WTC11 (cell line): ENCODE results near the gene ADSL. TPM values are rescaled to one million over a fixed set of nuclear protein-coding genes. Genes with fewer than 3 reads are reported as not detected.

ENCODE experiments used
- ATAC-seq: fragments of 200-7000 bp; cut with Tn5 transposase; 2 replicates; pipeline ENCODE4 v1.10.0; 2021; ENCODE audit warnings: mild to moderate bottlenecking, moderate library complexity
- CTCF ChIA-PET: fragments of 300-600 bp; sonication (Branson Sonifier 250); formaldehyde crosslinking; loops from one replicate; lab custom pipeline; 2021; ENCODE audit warnings: antibody characterized with exemption; lab: Charles Lee
- POLR2A ChIA-PET: fragments of 350-600 bp; sonication (Branson Sonifier 250); formaldehyde crosslinking; loops from one replicate; lab custom pipeline; 2021; ENCODE audit warnings: antibody characterized with exemption; lab: Charles Lee
- DNase-seq: peaks from one replicate; pipeline ENCODE4 v3.0.0; 2021; ENCODE audit warnings: low spot score
- H3K27ac Mint-ChIP-seq: 2 replicates; pipeline ENCODE4 v1.8.0; 2021; ENCODE audit warnings: mixed read lengths
- H3K27me3 Mint-ChIP-seq: 2 replicates; pipeline ENCODE4 v1.8.0; 2021; ENCODE audit warnings: low read depth, mild to moderate bottlenecking, moderate library complexity, mixed read lengths
- H3K36me3 Mint-ChIP-seq: 2 replicates; pipeline ENCODE4 v1.8.0; 2021; ENCODE audit warnings: mixed read lengths
- H3K4me1 Mint-ChIP-seq: 2 replicates; pipeline ENCODE4 v1.8.0; 2022; ENCODE audit warnings: mixed read lengths
- H3K4me3 Mint-ChIP-seq: 2 replicates; pipeline ENCODE4 v1.8.0; 2021; ENCODE audit warnings: mild to moderate bottlenecking, moderate library complexity, mixed read lengths
- H3K9me3 Mint-ChIP-seq: 2 replicates; pipeline ENCODE4 v1.8.0; 2021; ENCODE audit warnings: mixed read lengths
- FOXK1 ChIP-seq: sonication (generic); formaldehyde crosslinking; IDR thresholded peaks from 2 replicates; pipeline ENCODE4 v1.8.0; 2022; ENCODE audit warnings: mild to moderate bottlenecking, moderate library complexity, missing genetic modification reagents
- HMGA2 ChIP-seq: fragments of 250-450 bp; sonication (Bioruptor Pico); IDR thresholded peaks from 2 replicates; pipeline ENCODE4 v1.4.0; 2021; ENCODE audit warnings: mild to moderate bottlenecking, moderate library complexity
- IRF2 ChIP-seq: sonication (generic); formaldehyde crosslinking; IDR thresholded peaks from 2 replicates; pipeline ENCODE4 v1.8.0; 2022; ENCODE audit warnings: low read depth, missing genetic modification reagents, borderline replicate concordance
- KAT7 ChIP-seq: sonication (generic); formaldehyde crosslinking; IDR thresholded peaks from 2 replicates; pipeline ENCODE4 v1.8.1; 2023; ENCODE audit warnings: missing genetic modification reagents, mild to moderate bottlenecking, borderline replicate concordance
- MXD4 ChIP-seq: fragments of 250-450 bp; sonication (Bioruptor Pico); IDR thresholded peaks from 2 replicates; pipeline ENCODE4 v1.8.0; 2021; ENCODE audit warnings: mild to moderate bottlenecking, moderate library complexity, borderline replicate concordance
- NFATC4 ChIP-seq: fragments of 250-450 bp; sonication (Bioruptor Pico); IDR thresholded peaks from 2 replicates; pipeline ENCODE4 v1.9.0; 2021; ENCODE audit warnings: mild to moderate bottlenecking
- RELA ChIP-seq: sonication (generic); formaldehyde crosslinking; IDR thresholded peaks from 2 replicates; pipeline ENCODE4 v1.8.1; 2022; ENCODE audit warnings: missing genetic modification reagents, mild to moderate bottlenecking, borderline replicate concordance
- ZNF121 ChIP-seq: sonication (generic); formaldehyde crosslinking; IDR thresholded peaks from 2 replicates; pipeline ENCODE4 v1.8.0; 2023; ENCODE audit warnings: missing genetic modification reagents
- ZNF423 ChIP-seq: fragments of 250-450 bp; sonication (Bioruptor Pico); IDR thresholded peaks from 2 replicates; pipeline ENCODE4 v2.1.2; 2022; ENCODE audit warnings: mild to moderate bottlenecking, moderate library complexity
- total RNA-seq: library from RNA; stranded (reverse); gene quantifications from 3 replicates; pipeline ENCODE4 v1.2.3, GENCODE V29; 2021
- TF ChIP-seq, protein P1 (sequence below): sonication (generic); formaldehyde crosslinking; IDR thresholded peaks from 2 replicates; pipeline ENCODE4 v1.8.0; 2022; ENCODE audit warnings: missing genetic modification reagents
- TF ChIP-seq, protein P2 (sequence below): sonication (generic); formaldehyde crosslinking; conservative IDR thresholded peaks from 2 replicates; pipeline ENCODE4 v1.8.1; 2022; ENCODE audit warnings: mild to moderate bottlenecking, missing genetic modification reagents
- TF ChIP-seq, protein P3 (sequence below): sonication (generic); formaldehyde crosslinking; IDR thresholded peaks from 2 replicates; pipeline ENCODE4 v1.8.1; 2023; ENCODE audit warnings: mild to moderate bottlenecking, missing genetic modification reagents, moderate library complexity
- TF ChIP-seq, protein P4 (sequence below): sonication (generic); formaldehyde crosslinking; IDR thresholded peaks from 2 replicates; pipeline ENCODE4 v1.8.0; 2023; ENCODE audit warnings: mild to moderate bottlenecking, missing genetic modification reagents
- TF ChIP-seq, protein P5 (sequence below): sonication (generic); formaldehyde crosslinking; IDR thresholded peaks from 2 replicates; pipeline ENCODE4 v1.8.0; 2022; ENCODE audit warnings: mild to moderate bottlenecking, missing genetic modification reagents

ADSL gene
- total RNA-seq, 1 experiment from 2014 or later = 154 TPM

DNA sequence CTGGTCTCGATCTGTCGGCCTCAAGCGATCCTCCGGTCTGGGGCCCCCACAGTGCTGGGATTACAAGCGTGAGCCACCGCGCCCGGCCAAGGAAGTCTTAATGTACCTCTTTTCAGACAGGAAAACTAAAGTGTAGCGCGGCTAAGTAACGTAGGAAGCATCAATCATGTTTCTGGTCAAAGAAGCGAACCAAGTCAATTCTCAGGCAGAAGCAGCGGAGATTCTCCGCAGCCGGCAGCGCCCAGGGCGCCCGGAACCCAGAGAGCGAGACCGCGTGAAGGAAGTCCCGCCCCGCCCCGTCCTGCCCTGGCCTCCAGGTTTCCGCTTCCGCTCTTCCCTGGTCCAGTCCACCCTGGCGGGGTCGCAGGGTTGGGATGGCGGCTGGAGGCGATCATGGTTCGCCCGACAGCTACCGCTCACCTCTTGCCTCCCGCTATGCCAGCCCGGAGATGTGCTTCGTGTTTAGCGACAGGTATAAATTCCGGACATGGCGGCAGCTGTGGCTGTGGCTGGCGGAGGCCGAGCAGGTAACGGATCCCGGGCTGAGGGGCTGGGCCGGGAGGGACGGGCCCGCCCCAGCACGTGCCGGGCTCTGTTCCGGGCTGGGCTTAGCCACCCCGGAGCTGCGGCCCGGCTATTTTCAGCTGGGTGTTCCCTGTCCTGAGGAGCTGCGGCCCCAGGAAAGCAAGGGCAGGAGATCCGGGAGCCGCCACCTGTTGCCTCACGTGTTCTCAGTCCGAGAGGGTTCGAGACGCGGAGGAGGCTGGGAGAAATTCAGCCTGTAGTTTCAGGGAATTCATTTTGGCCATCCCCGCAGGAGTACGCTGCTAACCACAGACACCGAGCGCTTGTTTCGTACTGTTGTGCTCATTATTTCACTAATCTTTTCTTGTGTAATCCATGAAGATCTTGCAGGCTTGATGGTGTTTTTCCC, at the start of gene ADSL (continued):
- TF ChIP-seq FOXK1 (CRISPR knock-in tag) (peak; percentile 90), KAT7 (CRISPR knock-in tag) (peak; percentile 87; the same call in 1 of the 2 replicates), RELA (CRISPR knock-in tag) (peak; percentile 69; the same call in 1 of the 2 replicates), ZNF121 (no peak), MXD4 (CRISPR knock-in tag) (no peak), IRF2 (no peak), HMGA2 (no peak)
- TF ChIP-seq, protein P1, sequence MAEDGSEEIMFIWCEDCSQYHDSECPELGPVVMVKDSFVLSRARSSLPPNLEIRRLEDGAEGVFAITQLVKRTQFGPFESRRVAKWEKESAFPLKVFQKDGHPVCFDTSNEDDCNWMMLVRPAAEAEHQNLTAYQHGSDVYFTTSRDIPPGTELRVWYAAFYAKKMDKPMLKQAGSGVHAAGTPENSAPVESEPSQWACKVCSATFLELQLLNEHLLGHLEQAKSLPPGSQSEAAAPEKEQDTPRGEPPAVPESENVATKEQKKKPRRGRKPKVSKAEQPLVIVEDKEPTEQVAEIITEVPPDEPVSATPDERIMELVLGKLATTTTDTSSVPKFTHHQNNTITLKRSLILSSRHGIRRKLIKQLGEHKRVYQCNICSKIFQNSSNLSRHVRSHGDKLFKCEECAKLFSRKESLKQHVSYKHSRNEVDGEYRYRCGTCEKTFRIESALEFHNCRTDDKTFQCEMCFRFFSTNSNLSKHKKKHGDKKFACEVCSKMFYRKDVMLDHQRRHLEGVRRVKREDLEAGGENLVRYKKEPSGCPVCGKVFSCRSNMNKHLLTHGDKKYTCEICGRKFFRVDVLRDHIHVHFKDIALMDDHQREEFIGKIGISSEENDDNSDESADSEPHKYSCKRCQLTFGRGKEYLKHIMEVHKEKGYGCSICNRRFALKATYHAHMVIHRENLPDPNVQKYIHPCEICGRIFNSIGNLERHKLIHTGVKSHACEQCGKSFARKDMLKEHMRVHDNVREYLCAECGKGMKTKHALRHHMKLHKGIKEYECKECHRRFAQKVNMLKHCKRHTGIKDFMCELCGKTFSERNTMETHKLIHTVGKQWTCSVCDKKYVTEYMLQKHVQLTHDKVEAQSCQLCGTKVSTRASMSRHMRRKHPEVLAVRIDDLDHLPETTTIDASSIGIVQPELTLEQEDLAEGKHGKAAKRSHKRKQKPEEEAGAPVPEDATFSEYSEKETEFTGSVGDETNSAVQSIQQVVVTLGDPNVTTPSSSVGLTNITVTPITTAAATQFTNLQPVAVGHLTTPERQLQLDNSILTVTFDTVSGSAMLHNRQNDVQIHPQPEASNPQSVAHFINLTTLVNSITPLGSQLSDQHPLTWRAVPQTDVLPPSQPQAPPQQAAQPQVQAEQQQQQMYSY = 0 out of 2 replicates have a peak, but pooled peaks have one; percentile 15
- TF ChIP-seq, protein P2, sequence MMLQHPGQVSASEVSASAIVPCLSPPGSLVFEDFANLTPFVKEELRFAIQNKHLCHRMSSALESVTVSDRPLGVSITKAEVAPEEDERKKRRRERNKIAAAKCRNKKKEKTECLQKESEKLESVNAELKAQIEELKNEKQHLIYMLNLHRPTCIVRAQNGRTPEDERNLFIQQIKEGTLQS (CRISPR knock-in tag) = no peak
- TF ChIP-seq, protein P3, sequence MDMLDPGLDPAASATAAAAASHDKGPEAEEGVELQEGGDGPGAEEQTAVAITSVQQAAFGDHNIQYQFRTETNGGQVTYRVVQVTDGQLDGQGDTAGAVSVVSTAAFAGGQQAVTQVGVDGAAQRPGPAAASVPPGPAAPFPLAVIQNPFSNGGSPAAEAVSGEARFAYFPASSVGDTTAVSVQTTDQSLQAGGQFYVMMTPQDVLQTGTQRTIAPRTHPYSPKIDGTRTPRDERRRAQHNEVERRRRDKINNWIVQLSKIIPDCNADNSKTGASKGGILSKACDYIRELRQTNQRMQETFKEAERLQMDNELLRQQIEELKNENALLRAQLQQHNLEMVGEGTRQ (CRISPR knock-in tag) = peak; percentile 87
- TF ChIP-seq, protein P4, sequence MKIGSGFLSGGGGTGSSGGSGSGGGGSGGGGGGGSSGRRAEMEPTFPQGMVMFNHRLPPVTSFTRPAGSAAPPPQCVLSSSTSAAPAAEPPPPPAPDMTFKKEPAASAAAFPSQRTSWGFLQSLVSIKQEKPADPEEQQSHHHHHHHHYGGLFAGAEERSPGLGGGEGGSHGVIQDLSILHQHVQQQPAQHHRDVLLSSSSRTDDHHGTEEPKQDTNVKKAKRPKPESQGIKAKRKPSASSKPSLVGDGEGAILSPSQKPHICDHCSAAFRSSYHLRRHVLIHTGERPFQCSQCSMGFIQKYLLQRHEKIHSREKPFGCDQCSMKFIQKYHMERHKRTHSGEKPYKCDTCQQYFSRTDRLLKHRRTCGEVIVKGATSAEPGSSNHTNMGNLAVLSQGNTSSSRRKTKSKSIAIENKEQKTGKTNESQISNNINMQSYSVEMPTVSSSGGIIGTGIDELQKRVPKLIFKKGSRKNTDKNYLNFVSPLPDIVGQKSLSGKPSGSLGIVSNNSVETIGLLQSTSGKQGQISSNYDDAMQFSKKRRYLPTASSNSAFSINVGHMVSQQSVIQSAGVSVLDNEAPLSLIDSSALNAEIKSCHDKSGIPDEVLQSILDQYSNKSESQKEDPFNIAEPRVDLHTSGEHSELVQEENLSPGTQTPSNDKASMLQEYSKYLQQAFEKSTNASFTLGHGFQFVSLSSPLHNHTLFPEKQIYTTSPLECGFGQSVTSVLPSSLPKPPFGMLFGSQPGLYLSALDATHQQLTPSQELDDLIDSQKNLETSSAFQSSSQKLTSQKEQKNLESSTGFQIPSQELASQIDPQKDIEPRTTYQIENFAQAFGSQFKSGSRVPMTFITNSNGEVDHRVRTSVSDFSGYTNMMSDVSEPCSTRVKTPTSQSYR (CRISPR knock-in tag) = 0 out of 2 replicates have a peak, but pooled peaks have one; percentile 59
- TF ChIP-seq, all 79 proteins: peak for 34

DNA sequence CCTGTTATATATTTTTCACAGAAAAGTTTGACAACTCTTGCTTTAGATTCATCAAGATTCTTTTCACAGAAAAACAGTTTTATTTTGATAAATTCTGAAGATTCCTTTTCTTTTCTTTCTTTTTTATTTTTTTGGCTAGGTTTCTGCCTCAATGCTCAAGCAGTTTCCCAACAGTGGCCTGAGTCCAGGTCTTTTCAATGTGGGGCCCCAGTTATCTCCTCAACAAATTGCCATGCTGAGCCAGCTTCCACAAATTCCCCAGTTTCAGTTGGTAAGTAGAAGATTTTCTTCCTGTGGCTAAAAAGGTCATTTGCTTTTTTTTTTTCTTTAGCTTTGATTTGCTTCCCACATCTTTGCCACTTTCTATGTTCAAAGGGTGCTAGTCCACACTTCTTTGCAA, 46.0 kb upstream of the ADSL start:
- H3K36me3 Mint-ChIP-seq = peaks cover 49% of the 10 kb centered on the region
- TF ChIP-seq, protein P4 (CRISPR knock-in tag) = no peak
- TF ChIP-seq NFATC4 (CRISPR knock-in tag) (no peak), FOXK1 (CRISPR knock-in tag) (no peak), ZNF423 (CRISPR knock-in tag) (no peak)
- TF ChIP-seq, protein P5, sequence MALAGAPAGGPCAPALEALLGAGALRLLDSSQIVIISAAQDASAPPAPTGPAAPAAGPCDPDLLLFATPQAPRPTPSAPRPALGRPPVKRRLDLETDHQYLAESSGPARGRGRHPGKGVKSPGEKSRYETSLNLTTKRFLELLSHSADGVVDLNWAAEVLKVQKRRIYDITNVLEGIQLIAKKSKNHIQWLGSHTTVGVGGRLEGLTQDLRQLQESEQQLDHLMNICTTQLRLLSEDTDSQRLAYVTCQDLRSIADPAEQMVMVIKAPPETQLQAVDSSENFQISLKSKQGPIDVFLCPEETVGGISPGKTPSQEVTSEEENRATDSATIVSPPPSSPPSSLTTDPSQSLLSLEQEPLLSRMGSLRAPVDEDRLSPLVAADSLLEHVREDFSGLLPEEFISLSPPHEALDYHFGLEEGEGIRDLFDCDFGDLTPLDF (CRISPR knock-in tag) = no peak
- no peaks in the 10 kb centered on the region for H3K4me1 Mint-ChIP-seq
- ATAC-seq (no peak), DNase-seq (no peak)
- H3K9me3 Mint-ChIP-seq = no peaks in the 10 kb centered on the region
- ChIA-PET CTCF (interaction anchor here (1.0 kb wide), 1 partner anchor 106 kb away, joined by 4 read pairs; no protein-coding TSS in a partner anchor), POLR2A (no interaction called here)
- no peak overlapping the region for H3K4me3 Mint-ChIP-seq
- H3K27me3 Mint-ChIP-seq = no peaks in the 10 kb centered on the region
- H3K27ac Mint-ChIP-seq = no peak overlapping the region
